Measurements from ENCODE around the gene KLC3.

KLC3 gene

GRCh38 chr19:45339629-45340028 is 921 bp upstream of the KLC3 start:
- DNase-seq (ENCODE audit: low read depth) = no peak
- in situ Hi-C loops (cut with HindIII; ENCODE audit: low sequenced_read_pairs) = no loop called here
- no peak for TF ChIP-seq CTCF (IDR thresholded peaks at IDR 0.05; ENCODE audit: low read depth, low read length, missing control alignments)
- H3K4me3 ChIP-seq (ENCODE audit: low read depth, low read length) = no peak overlapping the region

- peak overlapping the region; percentile 18 for H3K4me3 ChIP-seq (ENCODE audit: low read depth, low read length)
- DNase-seq (ENCODE audit: low read depth) = no peak
- no peak for TF ChIP-seq CTCF (IDR thresholded peaks at IDR 0.05; ENCODE audit: low read depth, low read length, missing control alignments)
- in situ Hi-C loops (cut with HindIII; ENCODE audit: low sequenced_read_pairs) = no loop called here
Observed at GRCh38 chr19:45340899-45341453, 426 bp downstream of the KLC3 start.

GRCh38 chr19:45342911-45343310 is 2.4 kb downstream of the KLC3 start:
- no peak for DNase-seq (ENCODE audit: low read depth)
- no peak for TF ChIP-seq CTCF (IDR thresholded peaks at IDR 0.05; ENCODE audit: low read depth, low read length, missing control alignments)
- H3K4me3 ChIP-seq (ENCODE audit: low read depth, low read length) = no peak overlapping the region
- in situ Hi-C loops (cut with HindIII; ENCODE audit: low sequenced_read_pairs) = no loop called here

- DNase-seq (ENCODE audit: low read depth) = no peak
- in situ Hi-C loops (cut with HindIII; ENCODE audit: low sequenced_read_pairs) = no loop called here
- TF ChIP-seq CTCF (IDR thresholded peaks at IDR 0.05; ENCODE audit: low read depth, low read length, missing control alignments) = no peak
- H3K4me3 ChIP-seq (ENCODE audit: low read depth, low read length) = no peak overlapping the region
Observed at GRCh38 chr19:45344621-45345505, 4.3 kb downstream of the KLC3 start.

- H3K4me3 ChIP-seq (ENCODE audit: low read depth, low read length) = no peak overlapping the region
- in situ Hi-C loops (cut with HindIII; ENCODE audit: low sequenced_read_pairs) = no loop called here
- no peak for TF ChIP-seq CTCF (IDR thresholded peaks at IDR 0.05; ENCODE audit: low read depth, low read length, missing control alignments)
- no peak for DNase-seq (ENCODE audit: low read depth)
Observed at GRCh38 chr19:45345506-45345860, 4.9 kb downstream of the KLC3 start.

- TF ChIP-seq CTCF (IDR thresholded peaks at IDR 0.05; ENCODE audit: low read depth, low read length, missing control alignments) = no peak
- no peak for DNase-seq (ENCODE audit: low read depth)
- H3K4me3 ChIP-seq (ENCODE audit: low read depth, low read length) = no peak overlapping the region
- in situ Hi-C loops (cut with HindIII; ENCODE audit: low sequenced_read_pairs) = no loop called here
Observed at GRCh38 chr19:45346449-45346848, 5.9 kb downstream of the KLC3 start.
